GM23338 (cell line): ENCODE measurements around the gene KLHL5. TPM values are rescaled to one million over a fixed set of nuclear protein-coding genes. Genes with fewer than 3 reads are reported as not detected.

Source experiments
- ATAC-seq: fragments of 200-7000 bp; cut with Tn5 transposase; 3 replicates; pipeline ENCODE4 v1.9.1; 2020
- DNase-seq: peaks from one replicate; pipeline ENCODE4 v3.0.0-alpha.2; 2015; ENCODE audit warnings: low spot score
- H2AFZ ChIP-seq: fragments of 200-600 bp; sonication (generic); 2 replicates; pipeline ENCODE4 v1.8.0; 2016; ENCODE audit warnings: antibody characterized with exemption, mild to moderate bottlenecking, moderate library complexity
- H3F3A ChIP-seq: fragments of 200-600 bp; sonication (generic); replicated peaks from 2 replicates; pipeline ENCODE4 v1.8.0; 2017; ENCODE audit warnings: antibody characterized with exemption, mixed run types, low read depth
- H3K27ac ChIP-seq: fragments of 200-600 bp; sonication (generic); 2 replicates; pipeline ENCODE4 v1.6.1; 2016; ENCODE audit warnings: low read depth
- H3K27me3 ChIP-seq: fragments of 200-600 bp; sonication (generic); 2 replicates; pipeline ENCODE4 v1.8.0; 2016; ENCODE audit warnings: mild to moderate bottlenecking, mixed run types, moderate library complexity; ENCODE audit not compliant: insufficient read depth
- H3K36me3 ChIP-seq: fragments of 200-600 bp; sonication (generic); 2 replicates; pipeline ENCODE4 v1.8.0; 2016; ENCODE audit warnings: mild to moderate bottlenecking; ENCODE audit not compliant: insufficient read depth
- H3K4me1 ChIP-seq: fragments of 200-600 bp; sonication (generic); 2 replicates; pipeline ENCODE4 v1.8.0; 2016; ENCODE audit warnings: mild to moderate bottlenecking, moderate library complexity; ENCODE audit not compliant: insufficient read depth
- H3K4me2 ChIP-seq: fragments of 200-600 bp; sonication (generic); 2 replicates; pipeline ENCODE4 v1.7.1; 2017; ENCODE audit warnings: mixed run types
- H3K4me3 ChIP-seq: fragments of 200-600 bp; sonication (generic); 2 replicates; pipeline ENCODE4 v1.6.1; 2016; ENCODE audit warnings: mixed run types
- H3K79me2 ChIP-seq: fragments of 200-600 bp; sonication (generic); replicated peaks from 2 replicates; pipeline ENCODE4 v1.8.0; 2017; ENCODE audit warnings: mild to moderate bottlenecking; ENCODE audit not compliant: insufficient read depth
- H3K9me2 ChIP-seq: fragments of 200-600 bp; sonication (generic); 2 replicates; pipeline ENCODE4 v1.8.0; 2017; ENCODE audit not compliant: insufficient read depth
- H4K20me1 ChIP-seq: fragments of 200-600 bp; sonication (generic); replicated peaks from 2 replicates; pipeline ENCODE4 v1.8.0; 2017; ENCODE audit warnings: mild to moderate bottlenecking; ENCODE audit not compliant: insufficient read depth
- H3K27ac Mint-ChIP-seq: 2 replicates; pipeline ENCODE4 v1.8.0; 2020; ENCODE audit warnings: inconsistent platforms, mild to moderate bottlenecking, moderate library complexity, mixed read lengths
- H3K27me3 Mint-ChIP-seq: 3 replicates; pipeline ENCODE4 v1.8.0; 2022; ENCODE audit warnings: low read depth, mild to moderate bottlenecking, moderate library complexity, mixed read lengths, inconsistent platforms; ENCODE audit not compliant: insufficient read depth, poor library complexity
- H3K36me3 Mint-ChIP-seq: 3 replicates; pipeline ENCODE4 v1.8.0; 2021; ENCODE audit warnings: low read depth, mild to moderate bottlenecking, inconsistent platforms, moderate library complexity, mixed read lengths
- H3K4me1 Mint-ChIP-seq: 3 replicates; pipeline ENCODE4 v1.8.0; 2020; ENCODE audit warnings: mild to moderate bottlenecking, inconsistent platforms, mixed read lengths
- H3K4me3 Mint-ChIP-seq: 3 replicates; pipeline ENCODE4 v1.8.0; 2021; ENCODE audit warnings: moderate library complexity, mild to moderate bottlenecking, inconsistent platforms, mixed read lengths
- H3K9me3 Mint-ChIP-seq: 3 replicates; pipeline ENCODE4 v1.8.0; 2020; ENCODE audit warnings: moderate library complexity, mild to moderate bottlenecking, inconsistent platforms, mixed read lengths
- CREB1 ChIP-seq: fragments of 250-450 bp; sonication (Bioruptor Pico); IDR thresholded peaks from 2 replicates; pipeline ENCODE4 v1.5.0; 2020; ENCODE audit warnings: low read depth, mild to moderate bottlenecking, moderate library complexity
- EZH2 ChIP-seq: fragments of 200-600 bp; sonication (generic); IDR thresholded peaks from one replicate; pipeline ENCODE4 v1.8.0; 2017; ENCODE audit warnings: antibody characterized with exemption, mild to moderate bottlenecking, low read depth; ENCODE audit not compliant: unreplicated experiment
- EZH2phosphoT487 ChIP-seq: fragments of 200-600 bp; sonication (generic); IDR thresholded peaks from one replicate; pipeline ENCODE4 v1.8.1; 2018; ENCODE audit warnings: antibody characterized with exemption; ENCODE audit not compliant: unreplicated experiment
- JUNB ChIP-seq: IDR thresholded peaks from one replicate; pipeline ENCODE4 v1.6.1; 2016; ENCODE audit warnings: antibody characterized with exemption; ENCODE audit not compliant: unreplicated experiment
- NANOG ChIP-seq: IDR thresholded peaks from 2 replicates; pipeline ENCODE4 v1.6.1; 2016; ENCODE audit warnings: antibody characterized with exemption, borderline replicate concordance
- POLR2AphosphoS5 ChIP-seq: IDR thresholded peaks from 2 replicates; pipeline ENCODE4 v1.6.1; 2016; ENCODE audit warnings: antibody characterized with exemption, low read depth
- STAT1 ChIP-seq: IDR thresholded peaks from one replicate; pipeline ENCODE4 v1.6.1; 2016; ENCODE audit warnings: antibody characterized with exemption; ENCODE audit not compliant: unreplicated experiment
- ZNF114 ChIP-seq: fragments of 250-450 bp; sonication (Bioruptor Pico); IDR thresholded peaks from 2 replicates; pipeline ENCODE4 v1.5.0; 2020; ENCODE audit warnings: mild to moderate bottlenecking, moderate library complexity
- ZNF331 ChIP-seq: fragments of 250-450 bp; sonication (Bioruptor Pico); IDR thresholded peaks from 2 replicates; pipeline ENCODE4 v1.5.0; 2020; ENCODE audit warnings: low read depth, mild to moderate bottlenecking, moderate library complexity
- polyA plus RNA-seq: library from polyadenylated mRNA; unstranded; fragments of >200 nt; fragmentation: Nextera tagmentation; extraction: Ambion mirVana; gene quantifications from 2 replicates; pipeline ENCODE4 v1.2.1, GENCODE V29; 2016
- total RNA-seq: library from RNA; depleted of rRNA; stranded (reverse); fragments of >200 nt; shearing (Covaris generic); gene quantifications from 2 replicates; pipeline ENCODE4 v1.2.3, GENCODE V29; 2014
- TF ChIP-seq, protein P1 (sequence below), 2 experiments: fragments of 200-600 bp in 1 of 2; sonication (generic) in 1 of 2; conservative IDR thresholded peaks; 2 replicates each; pipeline versions ENCODE4 v1.5.1 to v1.6.1; 2016 to 2017; ENCODE audit warnings: antibody characterized with exemption in 2 of 2, low read depth in 2 of 2, mild to moderate bottlenecking in 2 of 2, moderate library complexity in 1 of 2
- TF ChIP-seq, protein P2 (sequence below): fragments of 250-450 bp; sonication (Bioruptor Pico); IDR thresholded peaks from 2 replicates; pipeline ENCODE4 v1.5.0; 2020; ENCODE audit warnings: mild to moderate bottlenecking, moderate library complexity
- TF ChIP-seq, protein P3 (sequence below): IDR thresholded peaks from 2 replicates; pipeline ENCODE4 v1.6.1; 2016; ENCODE audit warnings: antibody characterized with exemption
- TF ChIP-seq, protein P4 (sequence below): IDR thresholded peaks from one replicate; pipeline ENCODE4 v1.6.1; 2018; ENCODE audit warnings: antibody characterized with exemption; ENCODE audit not compliant: unreplicated experiment

Gene KLHL5
- total and polyA plus RNA-seq, 2 experiments from 2014 or later = 9.4 to 24.5 TPM

DNA sequence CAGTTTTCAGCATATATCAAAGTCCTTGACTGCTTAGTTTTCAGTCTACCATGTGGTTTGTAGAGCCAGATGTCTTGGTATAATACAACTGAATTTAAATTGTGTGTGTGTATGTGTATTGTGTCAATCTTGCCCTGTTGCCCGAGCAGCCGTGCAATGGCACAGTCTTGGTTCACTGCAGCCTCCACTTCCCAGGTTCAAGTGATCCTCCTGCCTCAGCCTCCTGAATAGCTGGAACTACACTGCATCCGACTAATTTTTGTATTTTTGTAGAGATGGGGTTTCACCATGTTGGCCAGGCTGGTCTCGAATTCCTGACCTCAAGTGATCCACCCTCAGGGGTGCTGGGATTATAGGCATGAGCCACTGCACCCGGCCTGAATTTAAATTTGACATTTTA is 6.0 kb upstream of the KLHL5 start:
- Histone ChIP-seq H4K20me1 (no peaks in the 10 kb centered on the region), H3K36me3 (no peaks in the 10 kb centered on the region), H3K27ac (no peak overlapping the region), H3K9me2 (no peaks in the 10 kb centered on the region), H3K27me3 (no peaks in the 10 kb centered on the region), H3K4me3 (no peak overlapping the region), H3F3A (no peaks in the 10 kb centered on the region), H3K79me2 (peaks cover 35% of the 10 kb centered on the region; the same call in 1 of the 2 replicates), H3K4me1 (peaks cover 7% of the 10 kb centered on the region), H2AFZ (no peak overlapping the region), H3K4me2 (no peak overlapping the region)
- H3K9me3 Mint-ChIP-seq = no peaks in the 10 kb centered on the region
- no peak for ATAC-seq
- H3K27me3 Mint-ChIP-seq = no peaks in the 10 kb centered on the region
- H3K4me3 Mint-ChIP-seq = no peak overlapping the region
- no peak for TF ChIP-seq ZNF331 (CRISPR knock-in tag)
- TF ChIP-seq EZH2 = no peak
- TF ChIP-seq, protein P1, sequence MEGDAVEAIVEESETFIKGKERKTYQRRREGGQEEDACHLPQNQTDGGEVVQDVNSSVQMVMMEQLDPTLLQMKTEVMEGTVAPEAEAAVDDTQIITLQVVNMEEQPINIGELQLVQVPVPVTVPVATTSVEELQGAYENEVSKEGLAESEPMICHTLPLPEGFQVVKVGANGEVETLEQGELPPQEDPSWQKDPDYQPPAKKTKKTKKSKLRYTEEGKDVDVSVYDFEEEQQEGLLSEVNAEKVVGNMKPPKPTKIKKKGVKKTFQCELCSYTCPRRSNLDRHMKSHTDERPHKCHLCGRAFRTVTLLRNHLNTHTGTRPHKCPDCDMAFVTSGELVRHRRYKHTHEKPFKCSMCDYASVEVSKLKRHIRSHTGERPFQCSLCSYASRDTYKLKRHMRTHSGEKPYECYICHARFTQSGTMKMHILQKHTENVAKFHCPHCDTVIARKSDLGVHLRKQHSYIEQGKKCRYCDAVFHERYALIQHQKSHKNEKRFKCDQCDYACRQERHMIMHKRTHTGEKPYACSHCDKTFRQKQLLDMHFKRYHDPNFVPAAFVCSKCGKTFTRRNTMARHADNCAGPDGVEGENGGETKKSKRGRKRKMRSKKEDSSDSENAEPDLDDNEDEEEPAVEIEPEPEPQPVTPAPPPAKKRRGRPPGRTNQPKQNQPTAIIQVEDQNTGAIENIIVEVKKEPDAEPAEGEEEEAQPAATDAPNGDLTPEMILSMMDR (conservative IDR thresholded peaks at IDR 0.05; ENCODE audit: low read depth in 2 of 2) = no peak
- TF ChIP-seq NANOG = no peak
- TF ChIP-seq STAT1 = no peak
- TF ChIP-seq, protein P2, sequence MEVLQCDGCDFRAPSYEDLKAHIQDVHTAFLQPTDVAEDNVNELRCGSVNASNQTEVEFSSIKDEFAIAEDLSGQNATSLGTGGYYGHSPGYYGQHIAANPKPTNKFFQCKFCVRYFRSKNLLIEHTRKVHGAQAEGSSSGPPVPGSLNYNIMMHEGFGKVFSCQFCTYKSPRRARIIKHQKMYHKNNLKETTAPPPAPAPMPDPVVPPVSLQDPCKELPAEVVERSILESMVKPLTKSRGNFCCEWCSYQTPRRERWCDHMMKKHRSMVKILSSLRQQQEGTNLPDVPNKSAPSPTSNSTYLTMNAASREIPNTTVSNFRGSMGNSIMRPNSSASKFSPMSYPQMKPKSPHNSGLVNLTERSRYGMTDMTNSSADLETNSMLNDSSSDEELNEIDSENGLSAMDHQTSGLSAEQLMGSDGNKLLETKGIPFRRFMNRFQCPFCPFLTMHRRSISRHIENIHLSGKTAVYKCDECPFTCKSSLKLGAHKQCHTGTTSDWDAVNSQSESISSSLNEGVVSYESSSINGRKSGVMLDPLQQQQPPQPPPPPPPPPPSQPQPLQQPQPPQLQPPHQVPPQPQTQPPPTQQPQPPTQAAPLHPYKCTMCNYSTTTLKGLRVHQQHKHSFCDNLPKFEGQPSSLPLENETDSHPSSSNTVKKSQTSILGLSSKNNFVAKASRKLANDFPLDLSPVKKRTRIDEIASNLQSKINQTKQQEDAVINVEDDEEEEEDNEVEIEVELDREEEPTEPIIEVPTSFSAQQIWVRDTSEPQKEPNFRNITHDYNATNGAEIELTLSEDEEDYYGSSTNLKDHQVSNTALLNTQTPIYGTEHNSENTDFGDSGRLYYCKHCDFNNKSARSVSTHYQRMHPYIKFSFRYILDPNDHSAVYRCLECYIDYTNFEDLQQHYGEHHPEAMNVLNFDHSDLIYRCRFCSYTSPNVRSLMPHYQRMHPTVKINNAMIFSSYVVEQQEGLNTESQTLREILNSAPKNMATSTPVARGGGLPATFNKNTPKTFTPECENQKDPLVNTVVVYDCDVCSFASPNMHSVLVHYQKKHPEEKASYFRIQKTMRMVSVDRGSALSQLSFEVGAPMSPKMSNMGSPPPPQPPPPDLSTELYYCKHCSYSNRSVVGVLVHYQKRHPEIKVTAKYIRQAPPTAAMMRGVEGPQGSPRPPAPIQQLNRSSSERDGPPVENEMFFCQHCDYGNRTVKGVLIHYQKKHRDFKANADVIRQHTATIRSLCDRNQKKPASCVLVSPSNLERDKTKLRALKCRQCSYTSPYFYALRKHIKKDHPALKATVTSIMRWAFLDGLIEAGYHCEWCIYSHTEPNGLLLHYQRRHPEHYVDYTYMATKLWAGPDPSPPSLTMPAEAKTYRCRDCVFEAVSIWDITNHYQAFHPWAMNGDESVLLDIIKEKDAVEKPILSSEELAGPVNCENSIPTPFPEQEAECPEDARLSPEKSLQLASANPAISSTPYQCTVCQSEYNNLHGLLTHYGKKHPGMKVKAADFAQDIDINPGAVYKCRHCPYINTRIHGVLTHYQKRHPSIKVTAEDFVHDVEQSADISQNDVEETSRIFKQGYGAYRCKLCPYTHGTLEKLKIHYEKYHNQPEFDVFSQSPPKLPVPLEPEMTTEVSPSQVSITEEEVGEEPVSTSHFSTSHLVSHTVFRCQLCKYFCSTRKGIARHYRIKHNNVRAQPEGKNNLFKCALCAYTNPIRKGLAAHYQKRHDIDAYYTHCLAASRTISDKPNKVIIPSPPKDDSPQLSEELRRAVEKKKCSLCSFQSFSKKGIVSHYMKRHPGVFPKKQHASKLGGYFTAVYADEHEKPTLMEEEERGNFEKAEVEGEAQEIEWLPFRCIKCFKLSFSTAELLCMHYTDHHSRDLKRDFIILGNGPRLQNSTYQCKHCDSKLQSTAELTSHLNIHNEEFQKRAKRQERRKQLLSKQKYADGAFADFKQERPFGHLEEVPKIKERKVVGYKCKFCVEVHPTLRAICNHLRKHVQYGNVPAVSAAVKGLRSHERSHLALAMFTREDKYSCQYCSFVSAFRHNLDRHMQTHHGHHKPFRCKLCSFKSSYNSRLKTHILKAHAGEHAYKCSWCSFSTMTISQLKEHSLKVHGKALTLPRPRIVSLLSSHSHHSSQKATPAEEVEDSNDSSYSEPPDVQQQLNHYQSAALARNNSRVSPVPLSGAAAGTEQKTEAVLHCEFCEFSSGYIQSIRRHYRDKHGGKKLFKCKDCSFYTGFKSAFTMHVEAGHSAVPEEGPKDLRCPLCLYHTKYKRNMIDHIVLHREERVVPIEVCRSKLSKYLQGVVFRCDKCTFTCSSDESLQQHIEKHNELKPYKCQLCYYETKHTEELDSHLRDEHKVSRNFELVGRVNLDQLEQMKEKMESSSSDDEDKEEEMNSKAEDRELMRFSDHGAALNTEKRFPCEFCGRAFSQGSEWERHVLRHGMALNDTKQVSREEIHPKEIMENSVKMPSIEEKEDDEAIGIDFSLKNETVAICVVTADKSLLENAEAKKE = no peak
- TF ChIP-seq POLR2AphosphoS5 = no peak
- no peak for TF ChIP-seq CREB1 (CRISPR knock-in tag)
- TF ChIP-seq, protein P3, sequence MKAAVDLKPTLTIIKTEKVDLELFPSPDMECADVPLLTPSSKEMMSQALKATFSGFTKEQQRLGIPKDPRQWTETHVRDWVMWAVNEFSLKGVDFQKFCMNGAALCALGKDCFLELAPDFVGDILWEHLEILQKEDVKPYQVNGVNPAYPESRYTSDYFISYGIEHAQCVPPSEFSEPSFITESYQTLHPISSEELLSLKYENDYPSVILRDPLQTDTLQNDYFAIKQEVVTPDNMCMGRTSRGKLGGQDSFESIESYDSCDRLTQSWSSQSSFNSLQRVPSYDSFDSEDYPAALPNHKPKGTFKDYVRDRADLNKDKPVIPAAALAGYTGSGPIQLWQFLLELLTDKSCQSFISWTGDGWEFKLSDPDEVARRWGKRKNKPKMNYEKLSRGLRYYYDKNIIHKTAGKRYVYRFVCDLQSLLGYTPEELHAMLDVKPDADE = no peak
- TF ChIP-seq, protein P4, sequence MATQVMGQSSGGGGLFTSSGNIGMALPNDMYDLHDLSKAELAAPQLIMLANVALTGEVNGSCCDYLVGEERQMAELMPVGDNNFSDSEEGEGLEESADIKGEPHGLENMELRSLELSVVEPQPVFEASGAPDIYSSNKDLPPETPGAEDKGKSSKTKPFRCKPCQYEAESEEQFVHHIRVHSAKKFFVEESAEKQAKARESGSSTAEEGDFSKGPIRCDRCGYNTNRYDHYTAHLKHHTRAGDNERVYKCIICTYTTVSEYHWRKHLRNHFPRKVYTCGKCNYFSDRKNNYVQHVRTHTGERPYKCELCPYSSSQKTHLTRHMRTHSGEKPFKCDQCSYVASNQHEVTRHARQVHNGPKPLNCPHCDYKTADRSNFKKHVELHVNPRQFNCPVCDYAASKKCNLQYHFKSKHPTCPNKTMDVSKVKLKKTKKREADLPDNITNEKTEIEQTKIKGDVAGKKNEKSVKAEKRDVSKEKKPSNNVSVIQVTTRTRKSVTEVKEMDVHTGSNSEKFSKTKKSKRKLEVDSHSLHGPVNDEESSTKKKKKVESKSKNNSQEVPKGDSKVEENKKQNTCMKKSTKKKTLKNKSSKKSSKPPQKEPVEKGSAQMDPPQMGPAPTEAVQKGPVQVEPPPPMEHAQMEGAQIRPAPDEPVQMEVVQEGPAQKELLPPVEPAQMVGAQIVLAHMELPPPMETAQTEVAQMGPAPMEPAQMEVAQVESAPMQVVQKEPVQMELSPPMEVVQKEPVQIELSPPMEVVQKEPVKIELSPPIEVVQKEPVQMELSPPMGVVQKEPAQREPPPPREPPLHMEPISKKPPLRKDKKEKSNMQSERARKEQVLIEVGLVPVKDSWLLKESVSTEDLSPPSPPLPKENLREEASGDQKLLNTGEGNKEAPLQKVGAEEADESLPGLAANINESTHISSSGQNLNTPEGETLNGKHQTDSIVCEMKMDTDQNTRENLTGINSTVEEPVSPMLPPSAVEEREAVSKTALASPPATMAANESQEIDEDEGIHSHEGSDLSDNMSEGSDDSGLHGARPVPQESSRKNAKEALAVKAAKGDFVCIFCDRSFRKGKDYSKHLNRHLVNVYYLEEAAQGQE = no peak
- TF ChIP-seq JUNB = no peak
- no peak for TF ChIP-seq EZH2phosphoT487
- TF ChIP-seq ZNF114 = no peak
- no peak overlapping the region for H3K27ac Mint-ChIP-seq
- H3K4me1 Mint-ChIP-seq = peaks cover 20% of the 10 kb centered on the region
- no peak for DNase-seq
- no peaks in the 10 kb centered on the region for H3K36me3 Mint-ChIP-seq
